AG04449 (cell line): Measurements from ENCODE around the gene WWC2.

ENCODE experiments used
- CTCF ChIA-PET: fragments of 350-600 bp; formaldehyde crosslinking; extraction: SDS; loops from one replicate; lab custom pipeline; 2021; ENCODE audit warnings: antibody characterized with exemption; lab: Yijun Ruan, JAX
- POLR2A ChIA-PET: fragments of 400-600, 350-600 bp; formaldehyde crosslinking; extraction: SDS; loops from one replicate; lab custom pipeline; 2020; ENCODE audit warnings: antibody characterized with exemption, inconsistent platforms; lab: Yijun Ruan, JAX
- DNase-seq: peaks from one replicate; pipeline ENCODE4 v3.0.0-alpha.2; 2010; ENCODE audit warnings: low read depth, low spot score
- H3K4me3 ChIP-seq: 2 replicates; pipeline ENCODE4 v1.5.1; 2011; ENCODE audit warnings: low read depth, mild to moderate bottlenecking, control low read depth, low read length
- TF ChIP-seq, protein P1 (sequence below): IDR thresholded peaks from one replicate; pipeline ENCODE4 v1.5.1; 2011; ENCODE audit warnings: mild to moderate bottlenecking, moderate library complexity, low read length, control low read depth, inconsistent platforms; ENCODE audit not compliant: insufficient read depth; ENCODE audit errors: missing control alignments

WWC2 gene

DNA sequence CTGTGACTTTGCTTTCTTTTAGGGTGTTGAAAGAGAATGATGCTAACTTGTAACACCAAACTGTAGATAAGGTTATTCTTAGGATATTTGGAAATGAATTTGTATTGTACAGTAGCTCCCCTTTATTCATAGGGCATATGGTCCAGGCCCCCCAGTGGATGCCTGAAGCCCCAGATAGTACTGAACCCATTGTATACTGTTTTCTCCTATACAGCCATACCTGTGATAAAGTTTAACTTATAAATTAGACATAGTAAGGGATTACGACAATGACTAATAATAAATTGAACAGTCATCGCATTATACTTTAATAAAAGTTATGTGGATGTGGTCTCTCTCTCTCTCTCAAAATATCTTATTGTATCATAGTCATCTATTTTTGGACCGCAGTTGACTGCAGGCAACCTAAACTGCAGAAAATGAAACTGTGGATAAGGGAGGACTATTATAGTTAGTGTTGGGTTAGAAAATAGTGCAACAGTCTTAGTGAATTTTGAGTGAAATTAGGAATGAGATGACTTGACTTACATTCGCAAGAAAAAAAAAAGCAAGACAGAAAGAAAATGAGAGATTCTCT lies 115.9 kb downstream of the WWC2 start:
- CTCF ChIA-PET, result interaction anchor here (1.0 to 1.1 kb wide), 2 partner anchors 41 to 47 kb away, joined by 4 to 5 read pairs; no protein-coding TSS in a partner anchor
- H3K4me3 ChIP-seq, result no peak overlapping the region
- TF ChIP-seq, protein P1, sequence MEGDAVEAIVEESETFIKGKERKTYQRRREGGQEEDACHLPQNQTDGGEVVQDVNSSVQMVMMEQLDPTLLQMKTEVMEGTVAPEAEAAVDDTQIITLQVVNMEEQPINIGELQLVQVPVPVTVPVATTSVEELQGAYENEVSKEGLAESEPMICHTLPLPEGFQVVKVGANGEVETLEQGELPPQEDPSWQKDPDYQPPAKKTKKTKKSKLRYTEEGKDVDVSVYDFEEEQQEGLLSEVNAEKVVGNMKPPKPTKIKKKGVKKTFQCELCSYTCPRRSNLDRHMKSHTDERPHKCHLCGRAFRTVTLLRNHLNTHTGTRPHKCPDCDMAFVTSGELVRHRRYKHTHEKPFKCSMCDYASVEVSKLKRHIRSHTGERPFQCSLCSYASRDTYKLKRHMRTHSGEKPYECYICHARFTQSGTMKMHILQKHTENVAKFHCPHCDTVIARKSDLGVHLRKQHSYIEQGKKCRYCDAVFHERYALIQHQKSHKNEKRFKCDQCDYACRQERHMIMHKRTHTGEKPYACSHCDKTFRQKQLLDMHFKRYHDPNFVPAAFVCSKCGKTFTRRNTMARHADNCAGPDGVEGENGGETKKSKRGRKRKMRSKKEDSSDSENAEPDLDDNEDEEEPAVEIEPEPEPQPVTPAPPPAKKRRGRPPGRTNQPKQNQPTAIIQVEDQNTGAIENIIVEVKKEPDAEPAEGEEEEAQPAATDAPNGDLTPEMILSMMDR, result no peak
- POLR2A ChIA-PET, result no interaction called here
- DNase-seq, result no peak

DNA sequence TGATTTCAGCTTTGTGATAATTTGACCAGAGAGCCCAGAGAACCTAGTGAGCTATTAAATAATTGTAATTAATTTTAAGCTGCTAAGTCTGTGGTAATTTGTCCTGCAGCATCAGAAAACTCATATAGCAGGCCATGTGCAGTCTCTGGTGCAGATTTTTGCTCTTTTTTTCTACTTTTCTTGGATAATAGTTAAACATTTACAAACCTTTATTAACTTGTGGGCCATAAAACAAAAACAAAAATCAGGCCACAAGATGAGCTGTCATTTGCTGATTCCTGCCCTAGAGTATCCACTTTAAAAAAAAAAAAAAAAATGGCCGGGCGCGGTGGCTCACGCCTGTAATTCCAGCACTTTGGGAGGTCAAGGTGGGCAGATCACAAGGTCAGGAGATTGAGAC lies 121.2 kb downstream of the WWC2 start:
- DNase-seq, result no peak
- CTCF ChIA-PET, result interaction anchor here (1.7 kb wide), 1 partner anchor 42 kb away, joined by 9 read pairs; no protein-coding TSS in a partner anchor
- POLR2A ChIA-PET, result no interaction called here
- no peak overlapping the region for H3K4me3 ChIP-seq
- TF ChIP-seq, protein P1, result no peak

DNA sequence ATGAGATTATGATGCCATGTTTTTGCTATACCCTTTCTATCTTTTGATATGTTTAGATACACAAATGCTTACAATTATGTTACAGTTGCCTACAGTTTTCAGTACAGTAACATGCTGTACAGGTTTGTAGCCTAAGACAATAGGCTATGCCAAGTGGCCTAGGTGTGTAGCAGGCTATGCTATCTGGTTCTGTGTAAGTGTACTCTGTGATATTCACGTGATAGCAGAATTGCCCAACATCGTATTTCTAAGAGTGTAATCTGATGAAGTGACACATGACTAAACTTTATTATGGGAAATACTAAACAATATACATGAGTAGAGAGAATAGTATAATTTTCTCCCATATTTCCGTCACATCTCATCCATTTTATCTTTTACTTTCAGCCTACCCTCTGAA lies 124.0 kb downstream of the WWC2 start:
- POLR2A ChIA-PET, result no interaction called here
- DNase-seq, result no peak
- TF ChIP-seq, protein P1, result no peak
- H3K4me3 ChIP-seq, result no peak overlapping the region
- CTCF ChIA-PET, result interaction anchor here (1.6 kb wide), 1 partner anchor 27 kb away, joined by 4 read pairs; no protein-coding TSS in a partner anchor

DNA sequence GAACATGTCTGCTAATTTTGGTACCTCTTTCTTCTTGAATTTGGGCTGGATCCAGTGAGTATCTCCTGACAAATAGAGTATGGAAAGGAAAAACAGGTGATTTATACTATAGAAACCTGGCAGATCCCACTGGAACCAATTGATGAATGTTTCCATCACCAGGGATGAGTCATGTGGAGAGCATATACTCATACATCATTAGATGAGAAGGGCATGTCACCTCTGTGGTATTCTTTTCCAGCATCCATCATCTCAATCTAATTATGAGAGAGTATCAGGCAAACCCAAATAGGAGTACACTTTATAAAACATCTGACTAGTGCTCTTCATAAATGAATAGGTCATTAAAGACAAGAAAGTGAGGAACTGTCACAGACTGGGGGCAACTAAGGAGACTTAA lies 130.3 kb downstream of the WWC2 start:
- CTCF ChIA-PET, result interaction anchor here (1.4 to 2.4 kb wide), 3 partner anchors 9 to 156 kb away, joined by 3 to 8 read pairs (median 7); no protein-coding TSS in a partner anchor
- TF ChIP-seq, protein P1, result no peak
- DNase-seq, result no peak
- POLR2A ChIA-PET, result no interaction called here
- H3K4me3 ChIP-seq, result no peak overlapping the region

DNA sequence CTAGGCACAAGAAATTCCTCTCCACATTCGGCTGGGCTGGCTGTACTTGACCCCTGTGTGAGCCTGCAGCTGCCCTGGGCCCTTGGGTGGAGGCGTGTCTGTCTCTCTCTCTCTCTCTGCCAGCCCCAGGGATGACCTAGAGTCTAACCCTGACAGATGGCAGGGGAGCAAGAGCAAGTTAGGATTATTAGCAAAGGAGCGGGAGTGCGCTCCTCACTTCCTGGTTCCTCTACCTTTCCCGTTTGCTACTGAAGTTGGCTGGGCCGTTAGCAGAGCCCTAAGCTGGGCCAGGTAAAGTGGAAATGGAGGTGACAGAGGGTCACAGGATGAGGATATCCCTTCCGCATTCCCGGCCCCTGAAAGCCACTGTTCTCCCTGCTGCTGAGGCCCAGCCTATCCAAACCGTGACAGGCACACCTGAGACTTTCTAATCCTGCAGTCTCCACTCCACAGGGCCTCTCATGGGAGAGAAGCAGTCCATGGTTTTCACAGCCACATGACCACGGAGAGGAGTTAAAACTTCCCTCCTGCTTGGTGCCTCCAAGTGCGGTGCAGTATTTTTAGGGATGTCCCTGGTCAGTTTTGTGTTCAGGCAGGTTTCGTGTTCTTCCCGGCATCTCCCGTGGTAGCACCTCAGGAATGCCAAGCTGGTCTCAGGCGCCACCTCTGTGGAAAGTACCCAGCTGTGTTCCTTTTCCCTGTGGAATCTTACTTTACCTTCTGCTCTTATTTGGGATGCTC lies 141.7 kb downstream of the WWC2 start:
- no peak overlapping the region for H3K4me3 ChIP-seq
- TF ChIP-seq, protein P1, result no peak
- CTCF ChIA-PET, result interaction anchor here (0.8 to 3.1 kb wide), 10 partner anchors 9 to 302 kb away, joined by 3 to 21 read pairs (median 5); partner anchors contain the start of gene WWC2
- POLR2A ChIA-PET, result no interaction called here
- DNase-seq, result no peak

DNA sequence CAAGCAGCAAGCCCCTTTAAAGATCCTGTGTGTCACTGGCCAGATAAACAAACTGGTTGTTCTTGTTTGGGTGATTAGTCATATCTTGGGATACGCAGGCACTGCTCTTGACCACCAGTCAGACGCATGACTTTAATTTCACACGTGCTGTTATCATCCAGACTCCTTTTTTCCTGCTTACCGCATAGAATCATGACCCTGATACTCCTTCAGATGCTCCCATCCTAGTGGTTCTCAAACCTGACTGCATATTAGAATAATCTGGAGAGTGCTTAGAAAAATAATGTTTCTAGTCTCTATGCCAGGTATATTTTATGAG lies 142.2 kb downstream of the WWC2 start:
- TF ChIP-seq, protein P1, result no peak
- CTCF ChIA-PET, result interaction anchor here (1.0 to 5.6 kb wide), 7 partner anchors 8 to 302 kb away, joined by 3 to 51 read pairs (median 12); no protein-coding TSS in a partner anchor
- POLR2A ChIA-PET, result no interaction called here

More for the DNA sequence above, 142.2 kb downstream of the WWC2 start:
- H3K4me3 ChIP-seq, result no peak overlapping the region
- DNase-seq, result peak; percentile 26
